ENCODE results near the gene PRDM11. TPM values are rescaled to one million over a fixed set of nuclear protein-coding genes. Genes with fewer than 3 reads are reported as not detected.

PRDM11 gene
- total RNA-seq, 1 experiment from 2014 or later, result 27.4 TPM

DNA sequence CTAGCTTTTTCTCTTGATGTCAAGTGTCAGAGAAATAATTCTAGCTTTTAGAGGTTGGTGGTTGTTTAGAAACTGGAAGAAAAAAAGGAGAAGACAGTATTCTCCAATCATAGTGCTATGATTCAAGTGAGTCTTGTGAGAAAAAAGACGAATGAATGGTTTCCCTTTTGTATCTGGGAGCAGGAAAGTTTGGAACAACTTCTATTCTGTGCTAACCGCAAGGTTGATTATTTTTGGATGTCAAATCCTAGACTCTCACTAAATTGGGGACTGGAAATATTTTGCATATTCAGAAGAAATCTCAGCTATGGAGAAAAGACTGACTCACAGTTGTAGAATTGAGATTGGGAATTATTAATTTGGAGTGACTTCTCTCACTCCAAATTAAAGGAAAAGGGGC is 70.5 kb downstream of the PRDM11 start:
- DNase-seq (ENCODE audit: low read depth, low spot score) (no peak), ATAC-seq (no peak)
- intact Hi-C loops (cut with micrococcal nuclease; ENCODE audit: unreplicated experiment) (no loop called here), in situ Hi-C loops (cut with HindIII; ENCODE audit: low pct_unique_long_range_greater_than_20kb, low sequenced_read_pairs) (no loop called here)
- Histone ChIP-seq H3K4me1 (ENCODE audit: control insufficient read depth, insufficient read depth, low read length) (no peaks in the 10 kb centered on the region), H3K4me3 (ENCODE audit: low read depth in 2 of 2, low read length in 2 of 2) (no peak overlapping the region), H3K27me3 (ENCODE audit: control insufficient read depth, insufficient read depth, low read length) (no peaks in the 10 kb centered on the region), H3K36me3 (ENCODE audit: control insufficient read depth, insufficient read depth, low read length) (no peaks in the 10 kb centered on the region), H3K9me3 (ENCODE audit: control insufficient read depth, insufficient read depth, low read depth, low read length) (no peaks in the 10 kb centered on the region), H3K27ac (ENCODE audit: low read length) (no peak overlapping the region)
- TF ChIP-seq, protein P1, sequence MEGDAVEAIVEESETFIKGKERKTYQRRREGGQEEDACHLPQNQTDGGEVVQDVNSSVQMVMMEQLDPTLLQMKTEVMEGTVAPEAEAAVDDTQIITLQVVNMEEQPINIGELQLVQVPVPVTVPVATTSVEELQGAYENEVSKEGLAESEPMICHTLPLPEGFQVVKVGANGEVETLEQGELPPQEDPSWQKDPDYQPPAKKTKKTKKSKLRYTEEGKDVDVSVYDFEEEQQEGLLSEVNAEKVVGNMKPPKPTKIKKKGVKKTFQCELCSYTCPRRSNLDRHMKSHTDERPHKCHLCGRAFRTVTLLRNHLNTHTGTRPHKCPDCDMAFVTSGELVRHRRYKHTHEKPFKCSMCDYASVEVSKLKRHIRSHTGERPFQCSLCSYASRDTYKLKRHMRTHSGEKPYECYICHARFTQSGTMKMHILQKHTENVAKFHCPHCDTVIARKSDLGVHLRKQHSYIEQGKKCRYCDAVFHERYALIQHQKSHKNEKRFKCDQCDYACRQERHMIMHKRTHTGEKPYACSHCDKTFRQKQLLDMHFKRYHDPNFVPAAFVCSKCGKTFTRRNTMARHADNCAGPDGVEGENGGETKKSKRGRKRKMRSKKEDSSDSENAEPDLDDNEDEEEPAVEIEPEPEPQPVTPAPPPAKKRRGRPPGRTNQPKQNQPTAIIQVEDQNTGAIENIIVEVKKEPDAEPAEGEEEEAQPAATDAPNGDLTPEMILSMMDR (IDR thresholded peaks at IDR 0.05), result no peak
- TF ChIP-seq POLR2AphosphoS5 (IDR thresholded peaks at IDR 0.05; ENCODE audit: low read depth, low read length) (no peak), TCF7L2 (IDR thresholded peaks at IDR 0.05; ENCODE audit: low read depth, low read length) (no peak), SIN3A (IDR thresholded peaks at IDR 0.05; ENCODE audit: borderline replicate concordance, insufficient read depth, low read depth, low read length) (no peak), REST (IDR thresholded peaks at IDR 0.05; ENCODE audit: insufficient read depth in 1 of 2, low read depth in 2 of 2, low read length in 1 of 2) (no peak)
- BruUV-seq (replicated peaks), result no TSS peak
- CTCF ChIA-PET, result no interaction called here
- POLR2A ChIA-PET, result no interaction called here

DNA sequence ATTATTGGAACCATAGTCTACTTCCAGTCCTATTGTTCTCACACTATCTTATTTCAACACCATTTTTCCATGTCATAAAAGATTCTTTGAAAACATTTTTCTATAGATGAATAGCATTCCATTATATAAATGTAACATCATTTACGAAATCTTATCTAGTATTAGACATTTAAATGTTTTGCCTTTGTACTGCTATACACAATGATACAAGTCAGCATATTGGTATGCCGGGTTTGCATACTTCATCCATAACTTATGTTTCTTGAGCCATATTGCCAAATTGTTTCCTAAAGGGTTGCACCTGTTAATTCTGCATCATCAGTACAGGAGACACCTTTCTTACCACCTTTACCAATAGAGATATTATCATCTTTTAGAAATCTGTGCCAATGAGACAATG is 71.6 kb downstream of the PRDM11 start:
- in situ Hi-C loops (cut with HindIII; ENCODE audit: low pct_unique_long_range_greater_than_20kb, low sequenced_read_pairs) (no loop called here), intact Hi-C loops (cut with micrococcal nuclease; ENCODE audit: unreplicated experiment) (no loop called here)
- CTCF ChIA-PET, result no interaction called here

More for the DNA sequence above, 71.6 kb downstream of the PRDM11 start:
- no peak for TF ChIP-seq POLR2AphosphoS5 (IDR thresholded peaks at IDR 0.05; ENCODE audit: low read depth, low read length)
- TF ChIP-seq REST (IDR thresholded peaks at IDR 0.05; ENCODE audit: insufficient read depth in 1 of 2, low read depth in 2 of 2, low read length in 1 of 2), result no peak
- TF ChIP-seq SIN3A (IDR thresholded peaks at IDR 0.05; ENCODE audit: borderline replicate concordance, insufficient read depth, low read depth, low read length), result no peak
- no peak for TF ChIP-seq TCF7L2 (IDR thresholded peaks at IDR 0.05; ENCODE audit: low read depth, low read length)
- TF ChIP-seq, protein P1 (IDR thresholded peaks at IDR 0.05), result no peak
- no peak for ATAC-seq
- DNase-seq (ENCODE audit: low read depth, low spot score), result no peak
- no peaks in the 10 kb centered on the region for H3K36me3 ChIP-seq (ENCODE audit: control insufficient read depth, insufficient read depth, low read length)
- no TSS peak for BruUV-seq (replicated peaks)
- no peaks in the 10 kb centered on the region for H3K27me3 ChIP-seq (ENCODE audit: control insufficient read depth, insufficient read depth, low read length)
- H3K4me1 ChIP-seq (ENCODE audit: control insufficient read depth, insufficient read depth, low read length), result no peaks in the 10 kb centered on the region
- H3K4me3 ChIP-seq (ENCODE audit: low read depth in 2 of 2, low read length in 2 of 2), result no peak overlapping the region
- POLR2A ChIA-PET, result no interaction called here
- no peaks in the 10 kb centered on the region for H3K9me3 ChIP-seq (ENCODE audit: control insufficient read depth, insufficient read depth, low read depth, low read length)
- no peak overlapping the region for H3K27ac ChIP-seq (ENCODE audit: low read length)
